ENCODE results near the gene LIX1.
"Not testable (repeated sequence)": the region's sequence is repeated elsewhere in the genome, so short reads cannot be mapped to it uniquely, and the experiment has no call there.

LIX1 gene

DNA sequence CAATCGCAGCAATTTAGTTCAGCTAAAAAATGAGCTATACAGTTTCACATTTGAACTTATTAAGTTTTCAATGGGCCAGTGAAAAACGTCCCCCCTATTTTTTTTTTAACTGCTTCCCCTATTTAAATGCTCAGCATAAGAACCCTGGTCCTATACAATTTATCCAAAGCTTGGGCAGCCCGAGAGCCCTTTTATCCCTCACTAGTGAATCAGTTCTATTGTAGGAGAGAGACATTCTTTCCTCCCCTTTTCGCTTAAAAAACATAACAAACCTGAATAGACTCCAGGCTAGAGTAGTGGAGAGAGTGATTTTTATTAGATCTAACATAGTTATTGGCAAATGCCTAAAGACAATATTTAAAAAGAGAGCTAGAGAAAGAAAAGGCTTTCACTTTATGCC, 1.4 kb downstream of the LIX1 start:
- no peak for DNase-seq

GRCh38 chr5:97140250-97140649, 2.2 kb downstream of the LIX1 start:
- not testable (repeated sequence) for DNase-seq

DNA sequence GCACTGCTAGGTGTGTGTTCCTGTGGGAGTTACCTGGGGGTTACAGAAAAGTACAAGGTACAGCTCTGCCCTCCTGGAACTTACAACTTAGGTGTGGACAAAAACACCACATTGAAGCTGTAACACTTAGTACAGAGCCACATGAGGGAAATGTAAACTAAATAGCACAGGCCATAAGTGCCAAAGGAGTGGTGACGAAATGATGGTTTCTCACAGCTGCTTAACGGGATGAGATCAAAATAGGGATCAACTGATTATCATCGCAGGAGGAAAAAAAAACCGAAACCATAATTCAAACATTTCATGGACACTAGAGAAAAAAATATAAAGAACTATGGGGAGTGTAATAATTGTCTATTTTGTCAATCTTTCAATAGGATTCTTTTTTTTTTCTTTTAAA, 5.9 kb downstream of the LIX1 start:
- DNase-seq = no peak

DNA sequence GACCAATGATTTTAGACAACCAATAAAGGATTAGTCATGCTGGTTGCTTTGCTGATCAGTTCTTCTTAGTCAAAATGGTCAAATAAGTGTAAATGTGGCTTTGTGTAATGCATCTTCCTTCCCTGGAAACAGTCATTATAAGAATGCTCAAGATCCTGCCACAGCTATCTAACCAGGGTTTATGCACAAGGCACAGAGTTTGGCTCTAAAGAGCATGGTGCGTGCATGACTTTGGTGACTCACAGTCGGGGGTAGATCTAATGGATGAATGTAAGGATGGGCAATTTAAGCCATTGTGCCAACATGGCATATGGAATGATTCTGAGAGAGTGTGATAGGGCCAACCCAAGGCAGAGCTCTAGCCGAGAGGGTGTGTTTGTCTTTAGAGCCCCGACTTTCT, 6.5 kb downstream of the LIX1 start:
- no peak for DNase-seq

DNA sequence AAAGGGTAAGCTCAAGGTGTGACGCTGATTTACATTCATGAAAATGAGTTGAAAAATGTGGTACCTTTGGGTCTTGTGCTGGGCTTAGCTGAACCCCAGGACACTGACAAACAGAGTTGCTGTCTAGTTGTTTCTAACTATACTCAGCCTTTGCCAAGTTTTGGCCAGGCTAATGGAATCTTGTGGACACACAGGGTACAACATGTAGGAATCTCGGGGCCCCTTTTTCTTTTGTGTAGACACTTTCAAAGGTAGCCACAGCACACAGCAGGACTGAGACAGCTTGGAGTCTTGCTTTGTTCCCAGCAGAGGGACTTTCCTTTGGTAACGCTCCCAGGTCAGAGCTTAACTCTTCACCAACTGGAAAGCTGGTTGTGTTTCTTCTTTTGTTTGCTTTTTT, 7.8 kb downstream of the LIX1 start:
- DNase-seq = no peak

DNA sequence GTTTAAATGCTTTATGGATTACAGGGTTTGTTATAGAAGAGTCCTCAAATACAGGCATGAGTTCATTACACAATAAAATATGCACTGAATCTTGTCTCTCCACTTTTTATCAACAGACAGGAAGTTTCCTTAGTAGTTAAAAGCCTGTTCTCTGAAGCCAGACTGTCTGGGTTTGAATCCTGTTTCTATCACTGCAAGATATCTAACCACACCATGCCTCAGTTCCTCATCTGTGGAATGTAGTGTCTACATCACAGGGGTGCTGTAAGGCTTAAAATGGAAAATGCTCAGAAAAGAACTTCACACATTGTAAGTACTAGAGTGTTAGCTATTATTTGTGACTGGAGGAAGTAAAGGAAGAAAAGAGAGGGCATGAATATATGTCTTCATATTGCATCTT, 9.3 kb downstream of the LIX1 start:
- DNase-seq = peak; percentile 16

DNA sequence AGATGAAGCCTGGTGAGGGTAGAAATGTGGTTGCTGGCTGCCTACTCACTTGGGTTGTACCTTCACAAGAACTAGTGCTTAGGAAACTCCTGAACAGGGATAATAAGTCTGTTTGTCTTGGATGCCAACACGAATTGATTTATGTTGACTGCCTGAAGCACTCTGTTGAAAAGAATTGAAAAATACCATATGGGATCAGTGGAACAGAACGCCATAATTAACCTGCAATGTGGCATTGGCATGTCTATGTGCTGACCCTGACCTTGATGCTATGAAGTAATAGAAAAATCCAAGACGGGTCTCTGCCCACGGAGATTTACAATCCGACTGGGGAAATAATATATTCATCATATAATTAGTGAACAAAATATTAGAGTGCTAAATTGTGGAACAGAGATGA, 10.5 kb downstream of the LIX1 start:
- no peak for DNase-seq

GRCh38 chr5:97131139-97131710, 11.2 kb downstream of the LIX1 start:
- DNase-seq = peak; percentile 76

DNA sequence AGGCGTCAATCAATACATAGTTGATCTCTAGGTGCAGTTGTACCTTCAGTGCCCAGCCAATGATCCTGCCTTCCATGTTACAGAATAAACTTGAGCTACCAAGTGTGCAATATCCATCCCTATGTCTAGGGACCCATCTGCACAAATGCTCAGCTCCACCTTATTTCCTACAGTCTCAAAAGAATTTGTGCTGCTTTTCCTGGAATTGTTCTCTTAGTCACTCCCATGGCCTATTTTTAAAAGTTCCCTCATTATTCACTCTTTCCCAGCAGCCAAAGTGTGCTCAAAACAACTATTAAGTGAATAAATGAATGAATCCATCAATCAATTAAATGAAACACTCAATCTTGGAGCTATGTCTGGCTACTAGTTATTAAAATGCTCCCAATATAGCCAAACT, 14.7 kb downstream of the LIX1 start:
- DNase-seq = no peak

GRCh38 chr5:97125125-97125683, 17.2 kb downstream of the LIX1 start:
- DNase-seq = no peak

DNA sequence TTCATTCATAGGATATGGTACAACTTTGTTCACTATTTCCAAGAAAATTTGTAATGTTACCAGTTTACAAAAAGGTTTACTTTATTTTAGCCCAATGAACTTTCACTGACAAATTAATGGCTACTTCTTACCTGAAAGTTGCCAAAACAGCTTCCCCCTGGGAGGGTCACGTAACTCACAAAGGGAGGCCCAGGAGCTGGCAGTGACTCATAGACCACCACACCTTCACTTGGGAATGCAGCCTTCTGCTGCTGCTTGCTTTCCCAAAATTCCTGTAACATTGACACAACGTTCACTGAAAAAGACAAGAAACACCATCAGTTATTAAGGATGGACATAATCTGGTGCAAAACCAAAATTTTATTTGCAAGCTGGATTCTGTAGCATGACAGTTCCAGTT, 18.1 kb downstream of the LIX1 start:
- DNase-seq = no peak

GRCh38 chr5:97121848-97122247, 20.6 kb downstream of the LIX1 start:
- no peak for DNase-seq

DNA sequence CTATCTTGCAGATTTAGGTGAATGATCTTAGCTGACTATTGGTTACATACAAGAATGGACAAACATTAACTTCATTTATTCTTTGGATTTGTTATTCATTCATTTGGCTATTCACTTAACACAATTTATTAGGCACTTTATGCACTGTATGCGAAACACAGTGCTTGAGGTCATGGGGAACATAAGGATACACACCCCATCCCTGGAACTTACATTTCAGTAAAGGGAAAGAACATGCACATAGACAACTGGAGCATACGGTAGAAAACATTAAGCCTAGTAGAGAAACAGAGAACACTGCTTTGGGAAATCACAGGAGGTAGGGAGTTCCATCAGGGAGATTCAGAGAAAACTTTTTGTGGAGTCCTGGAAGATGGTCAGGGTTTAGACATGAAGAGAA, 22.2 kb downstream of the LIX1 start:
- no peak for DNase-seq

- DNase-seq = no peak
Observed at GRCh38 chr5:97119007-97119390, 23.4 kb downstream of the LIX1 start.

GRCh38 chr5:97118261-97119006, 24.0 kb downstream of the LIX1 start:
- no peak for DNase-seq

- DNase-seq = no peak
Observed at GRCh38 chr5:97115932-97116331, 26.5 kb downstream of the LIX1 start.

GRCh38 chr5:97112230-97112629, 30.2 kb downstream of the LIX1 start:
- DNase-seq = no peak

- DNase-seq = no peak
Observed at GRCh38 chr5:97111616-97112015, 30.8 kb downstream of the LIX1 start.

- no peak for DNase-seq
Observed at GRCh38 chr5:97111004-97111403, 31.4 kb downstream of the LIX1 start.

DNA sequence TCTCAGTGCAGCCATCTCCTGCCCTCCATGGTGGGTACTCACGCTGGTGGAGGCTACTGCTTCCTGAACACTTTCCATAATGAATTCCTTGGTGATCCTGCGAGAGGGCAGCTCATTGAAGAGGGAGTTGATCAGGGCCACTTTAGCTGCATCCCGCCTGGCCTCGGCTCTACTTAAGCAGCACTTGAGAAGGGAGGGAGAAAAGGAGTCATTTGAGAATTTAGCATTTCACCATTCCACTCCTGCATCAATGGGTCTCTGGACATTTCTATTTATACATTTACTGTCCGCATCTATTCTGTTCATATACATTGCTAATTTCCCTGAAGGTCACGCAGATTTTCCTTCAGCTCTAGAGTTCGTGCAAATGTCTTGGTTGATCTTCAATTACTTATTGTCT, 35.1 kb downstream of the LIX1 start:
- no peak for DNase-seq

- no peak for DNase-seq
Observed at GRCh38 chr5:97106216-97106581, 36.2 kb downstream of the LIX1 start.

DNA sequence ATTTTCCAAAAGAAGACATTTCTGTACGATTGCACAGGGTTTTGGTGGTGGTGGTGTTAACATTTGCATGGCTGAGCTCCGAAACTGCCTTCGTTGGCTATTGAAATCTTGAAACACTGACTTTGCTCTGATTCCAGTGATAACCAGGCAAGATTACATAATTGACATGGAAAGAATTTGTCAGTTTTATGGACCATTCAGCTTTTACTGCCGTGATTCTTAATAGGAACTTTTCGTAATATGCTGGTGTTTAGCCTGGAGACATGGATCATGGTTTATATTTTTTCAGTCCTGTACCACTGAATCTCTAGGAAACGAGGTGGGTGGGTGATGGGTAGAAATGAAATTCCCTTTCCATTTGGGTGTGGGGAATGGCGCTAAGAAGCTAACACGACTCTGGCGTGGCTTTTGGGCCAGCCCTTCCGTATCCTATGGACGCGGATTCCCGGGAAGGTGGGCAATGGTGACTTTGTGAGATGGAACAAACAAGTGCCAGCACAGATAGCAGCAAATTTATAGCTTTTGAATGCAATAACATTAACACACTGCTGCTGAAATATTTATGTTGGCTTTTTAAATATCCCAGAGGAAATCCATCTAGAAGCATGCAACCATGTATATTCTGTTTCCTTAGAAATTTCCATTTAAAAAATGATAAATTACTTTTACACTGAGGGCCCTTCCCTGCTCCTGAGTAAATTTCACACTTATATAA, 36.8 kb downstream of the LIX1 start:
- DNase-seq = no peak

DNA sequence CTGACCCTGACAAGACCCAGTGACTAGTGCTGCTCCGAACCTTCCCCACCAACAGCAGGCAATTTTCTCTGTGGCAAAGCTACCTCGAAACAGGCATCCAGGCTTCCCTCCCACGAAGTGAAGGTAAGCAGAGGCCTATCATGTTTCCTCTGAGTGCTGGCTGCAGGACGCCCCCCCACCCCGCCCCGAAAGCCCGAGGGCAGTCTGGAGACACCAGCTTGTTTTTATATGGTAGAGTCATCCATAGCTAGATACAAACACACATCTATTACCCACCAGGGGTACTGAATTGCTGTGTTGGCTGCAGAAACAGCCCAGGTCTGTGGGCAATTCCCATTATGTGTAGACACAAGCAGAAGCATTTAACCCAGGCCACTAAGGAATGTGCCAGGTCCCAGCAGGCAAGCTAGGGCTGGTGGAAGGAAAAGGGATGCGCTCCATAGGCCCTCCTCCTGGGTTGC, 40.4 kb downstream of the LIX1 start:
- no peak for DNase-seq
